Mammary epithelial cell (primary cell): ENCODE data around the gene PDK4.

Experiments used
- CTCF ChIP-seq, 2 donors: IDR thresholded peaks in 1 of 2; conservative IDR thresholded peaks in 1 of 2; 2 replicates each; pipeline ENCODE4 v1.5.1; 2011 to 2012; ENCODE audit warnings: inconsistent platforms in 2 of 2, low read length in 2 of 2, mild to moderate bottlenecking in 2 of 2, control low read depth in 1 of 2, low read depth in 1 of 2; ENCODE audit not compliant: insufficient read depth in 1 of 2; ENCODE audit errors: extremely low read depth in 1 of 2
- EZH2 ChIP-seq: IDR thresholded peaks from 2 replicates; pipeline ENCODE4 v1.6.1; 2012; ENCODE audit warnings: low read length, inconsistent platforms, borderline replicate concordance

GRCh38 chr7:95589766-95590165, 6.5 kb downstream of the PDK4 start:
- TF ChIP-seq CTCF (conservative IDR thresholded peaks at IDR 0.05 in 1 of 2, IDR thresholded peaks at IDR 0.05 in 1 of 2; ENCODE audit: extremely low read depth in 1 of 2, insufficient read depth in 1 of 2, low read depth in 1 of 2, low read length in 2 of 2) (no peak), EZH2 (no peak)
